GM12878 (cell line): ENCODE measurements around the gene RFPL1. TPM values are rescaled to one million over a fixed set of nuclear protein-coding genes. Genes with fewer than 3 reads are reported as not detected.

Experiments used
- BACH1 ChIP-seq: fragments of 450-650 bp; IDR thresholded peaks from 2 replicates; pipeline ENCODE4 v1.6.1; 2017; ENCODE audit warnings: mild to moderate bottlenecking, borderline replicate concordance
- CBFB ChIP-seq: IDR thresholded peaks from 2 replicates; pipeline ENCODE4 v1.6.1; 2016; ENCODE audit warnings: antibody characterized with exemption, low read depth
- CHD1 ChIP-seq: IDR thresholded peaks from 2 replicates; pipeline ENCODE4 v1.6.1; 2012; ENCODE audit warnings: low read depth, low read length, improper control_type of control experiment
- EGR1 ChIP-seq, 2 experiments: IDR thresholded peaks; 1 replicate in 1 of 2; 2 replicates in 1 of 2; pipeline ENCODE4 v1.6.1; 2011 to 2012; ENCODE audit warnings: low read depth in 2 of 2, low read length in 2 of 2, borderline replicate concordance in 1 of 2, mild to moderate bottlenecking in 1 of 2, moderate library complexity in 1 of 2
- FOS ChIP-seq: IDR thresholded peaks from 3 replicates; pipeline ENCODE4 v1.6.1; 2011; ENCODE audit warnings: borderline replicate concordance; ENCODE audit not compliant: insufficient read length; ENCODE audit errors: extremely low read depth
- FOXM1 ChIP-seq: IDR thresholded peaks from 2 replicates; pipeline ENCODE4 v1.6.1; 2012; ENCODE audit warnings: low read depth, mild to moderate bottlenecking, inconsistent platforms, low read length, moderate library complexity
- GATAD2B ChIP-seq: fragments of 450-650 bp; conservative IDR thresholded peaks from 2 replicates; pipeline ENCODE4 v1.6.1; 2017; ENCODE audit warnings: low read depth, mild to moderate bottlenecking, moderate library complexity
- HDGF ChIP-seq: fragments of 450-650 bp; IDR thresholded peaks from 2 replicates; pipeline ENCODE4 v1.6.1; 2016; ENCODE audit warnings: antibody characterized with exemption
- KLF5 ChIP-seq: fragments of 450-650 bp; IDR thresholded peaks from 2 replicates; pipeline ENCODE4 v1.6.1; 2014; ENCODE audit warnings: mild to moderate bottlenecking; ENCODE audit not compliant: partially characterized antibody
- LARP7 ChIP-seq: fragments of 450-650 bp; IDR thresholded peaks from 2 replicates; pipeline ENCODE4 v1.6.1; 2017; ENCODE audit warnings: mild to moderate bottlenecking
- NFXL1 ChIP-seq: fragments of 450-650 bp; IDR thresholded peaks from 2 replicates; pipeline ENCODE4 v1.6.1; 2017; ENCODE audit warnings: antibody characterized with exemption, mild to moderate bottlenecking, borderline replicate concordance
- POU2F2 ChIP-seq: IDR thresholded peaks from 3 replicates; pipeline ENCODE4 v1.6.1; 2011; ENCODE audit warnings: low read depth, mild to moderate bottlenecking, low read length, borderline replicate concordance
- RAD51 ChIP-seq: fragments of 450-650 bp; IDR thresholded peaks from 2 replicates; pipeline ENCODE4 v1.6.1; 2016; ENCODE audit warnings: moderate library complexity, mild to moderate bottlenecking, inconsistent platforms
- RBBP5 ChIP-seq: fragments of 200-600 bp; sonication (generic); conservative IDR thresholded peaks from 2 replicates; pipeline ENCODE4 v1.6.1; 2016
- RELA ChIP-seq: fragments of 450-650 bp; IDR thresholded peaks from 2 replicates; pipeline ENCODE4 v1.8.0; 2014; ENCODE audit warnings: borderline replicate concordance; ENCODE audit not compliant: partially characterized antibody
- SMAD1 ChIP-seq: fragments of 450-650 bp; IDR thresholded peaks from 2 replicates; pipeline ENCODE4 v1.6.1; 2018; ENCODE audit warnings: mild to moderate bottlenecking, low read depth; ENCODE audit not compliant: partially characterized antibody
- SUPT20H ChIP-seq: IDR thresholded peaks from 2 replicates; pipeline ENCODE4 v1.6.1; 2011; ENCODE audit warnings: low read depth, mild to moderate bottlenecking, low read length, moderate library complexity, borderline replicate concordance; ENCODE audit not compliant: control insufficient read depth
- YBX1 ChIP-seq: fragments of 450-650 bp; IDR thresholded peaks from 2 replicates; pipeline ENCODE4 v1.6.1; 2016; ENCODE audit warnings: antibody characterized with exemption
- YY1 ChIP-seq: IDR thresholded peaks from 2 replicates; pipeline ENCODE4 v1.6.1; 2011; ENCODE audit warnings: low read depth, mild to moderate bottlenecking, low read length
- polyA plus RNA-seq, 11 experiments: library from polyadenylated mRNA; depleted of rRNA in 4 of 11; unstranded in 6 of 11; stranded (reverse) in 5 of 11; fragments of >200 nt; fragmentation: Nextera tagmentation in 4 of 11; fragmentation: Illumina TruSeq in 1 of 11; extraction: Ambion mirVana in 4 of 11; extraction: Trizol in 1 of 11; gene quantifications; 1 replicate in 1 of 11; 2 replicates in 10 of 11; pipeline versions ENCODE4 v1.2.1 to v1.2.3, GENCODE V29; 2011 to 2016; ENCODE audit warnings: inconsistent platforms in 2 of 11, missing spikeins in 2 of 11, low read depth in 1 of 11
- total RNA-seq, 4 experiments: library from RNA; depleted of rRNA in 3 of 4; stranded (reverse); fragments of >200 nt in 3 of 4; fragmentation: Illumina TruSeq in 1 of 4; extraction: Trizol in 1 of 4; gene quantifications; 2 replicates each; pipeline versions ENCODE4 v1.2.1 to v1.2.3, GENCODE V29; 2013 to 2021
- TF ChIP-seq, protein P1 (sequence below): fragments of 450-650 bp; IDR thresholded peaks from 2 replicates; pipeline ENCODE4 v1.6.1; 2017; ENCODE audit warnings: low read depth, mild to moderate bottlenecking, moderate library complexity
- TF ChIP-seq, protein P2 (sequence below): fragments of 450-650 bp; formaldehyde crosslinking; IDR thresholded peaks from 2 replicates; pipeline ENCODE4 v1.4.0; 2022; ENCODE audit warnings: mild to moderate bottlenecking, moderate library complexity
- TF ChIP-seq, protein P3 (sequence below): IDR thresholded peaks from 2 replicates; pipeline ENCODE4 v1.6.1; 2011; ENCODE audit warnings: low read depth, low read length, improper control_type of control experiment, borderline replicate concordance
- TF ChIP-seq, protein P4 (sequence below): fragments of 450-650 bp; IDR thresholded peaks from 2 replicates; pipeline ENCODE4 v1.6.1; 2016; ENCODE audit warnings: mild to moderate bottlenecking
- TF ChIP-seq, protein P5 (sequence below): IDR thresholded peaks from 2 replicates; pipeline ENCODE4 v1.6.1; 2011; ENCODE audit warnings: borderline replicate concordance, low read depth, mild to moderate bottlenecking, moderate library complexity, mixed read lengths, low read length; ENCODE audit not compliant: insufficient read depth; ENCODE audit errors: extremely low read length

RFPL1 gene
- total and polyA plus RNA-seq, 10 of the 15 experiments (the other 5 are each of a cell fraction or from before 2014, with no cell fraction given): 0.13 TPM; not detected in 9

DNA sequence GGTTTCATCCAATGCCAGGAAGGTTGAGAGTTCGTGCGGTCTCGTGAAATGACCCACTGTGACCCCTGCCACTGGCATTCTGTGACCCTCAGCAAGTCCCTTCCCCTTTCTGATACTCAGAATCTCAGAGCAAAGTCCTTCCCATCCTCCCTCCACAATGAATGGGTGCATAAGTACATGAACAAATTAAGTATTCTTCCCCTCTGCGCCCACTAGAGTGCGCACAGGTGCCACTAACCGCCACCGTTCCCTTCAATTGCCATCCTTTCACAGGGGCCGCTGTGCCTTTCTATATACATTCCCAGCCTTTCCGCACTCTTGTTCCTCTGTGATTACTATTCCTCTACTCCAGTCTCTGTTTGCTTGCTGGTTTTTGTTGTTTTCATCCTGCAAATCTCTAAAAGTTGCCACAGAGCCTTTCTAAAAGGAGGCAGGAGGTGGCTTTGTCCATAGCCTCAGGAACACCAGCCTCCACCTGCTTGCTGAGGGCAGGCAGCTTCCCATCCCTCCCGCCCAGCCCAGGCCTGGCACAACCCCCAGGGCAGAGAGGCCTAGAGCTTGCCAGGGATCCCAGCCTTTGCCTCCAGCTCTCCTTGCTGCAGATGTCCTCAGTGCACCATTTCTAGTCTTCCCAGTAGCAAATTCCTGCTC lies 43.3 kb upstream of the RFPL1 start (continued):
- TF ChIP-seq NFXL1: no peak
- TF ChIP-seq GATAD2B: no peak
- no peak for TF ChIP-seq EGR1 (IDR thresholded peaks at IDR 0.05; ENCODE audit: borderline replicate concordance in 1 of 2, low read depth in 2 of 2, low read length in 2 of 2)
- TF ChIP-seq, protein P1, sequence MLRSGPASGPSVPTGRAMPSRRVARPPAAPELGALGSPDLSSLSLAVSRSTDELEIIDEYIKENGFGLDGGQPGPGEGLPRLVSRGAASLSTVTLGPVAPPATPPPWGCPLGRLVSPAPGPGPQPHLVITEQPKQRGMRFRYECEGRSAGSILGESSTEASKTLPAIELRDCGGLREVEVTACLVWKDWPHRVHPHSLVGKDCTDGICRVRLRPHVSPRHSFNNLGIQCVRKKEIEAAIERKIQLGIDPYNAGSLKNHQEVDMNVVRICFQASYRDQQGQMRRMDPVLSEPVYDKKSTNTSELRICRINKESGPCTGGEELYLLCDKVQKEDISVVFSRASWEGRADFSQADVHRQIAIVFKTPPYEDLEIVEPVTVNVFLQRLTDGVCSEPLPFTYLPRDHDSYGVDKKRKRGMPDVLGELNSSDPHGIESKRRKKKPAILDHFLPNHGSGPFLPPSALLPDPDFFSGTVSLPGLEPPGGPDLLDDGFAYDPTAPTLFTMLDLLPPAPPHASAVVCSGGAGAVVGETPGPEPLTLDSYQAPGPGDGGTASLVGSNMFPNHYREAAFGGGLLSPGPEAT: no peak
- TF ChIP-seq POU2F2: peak; percentile 85; the same call in 1 of the 3 replicates
- TF ChIP-seq, protein P2, sequence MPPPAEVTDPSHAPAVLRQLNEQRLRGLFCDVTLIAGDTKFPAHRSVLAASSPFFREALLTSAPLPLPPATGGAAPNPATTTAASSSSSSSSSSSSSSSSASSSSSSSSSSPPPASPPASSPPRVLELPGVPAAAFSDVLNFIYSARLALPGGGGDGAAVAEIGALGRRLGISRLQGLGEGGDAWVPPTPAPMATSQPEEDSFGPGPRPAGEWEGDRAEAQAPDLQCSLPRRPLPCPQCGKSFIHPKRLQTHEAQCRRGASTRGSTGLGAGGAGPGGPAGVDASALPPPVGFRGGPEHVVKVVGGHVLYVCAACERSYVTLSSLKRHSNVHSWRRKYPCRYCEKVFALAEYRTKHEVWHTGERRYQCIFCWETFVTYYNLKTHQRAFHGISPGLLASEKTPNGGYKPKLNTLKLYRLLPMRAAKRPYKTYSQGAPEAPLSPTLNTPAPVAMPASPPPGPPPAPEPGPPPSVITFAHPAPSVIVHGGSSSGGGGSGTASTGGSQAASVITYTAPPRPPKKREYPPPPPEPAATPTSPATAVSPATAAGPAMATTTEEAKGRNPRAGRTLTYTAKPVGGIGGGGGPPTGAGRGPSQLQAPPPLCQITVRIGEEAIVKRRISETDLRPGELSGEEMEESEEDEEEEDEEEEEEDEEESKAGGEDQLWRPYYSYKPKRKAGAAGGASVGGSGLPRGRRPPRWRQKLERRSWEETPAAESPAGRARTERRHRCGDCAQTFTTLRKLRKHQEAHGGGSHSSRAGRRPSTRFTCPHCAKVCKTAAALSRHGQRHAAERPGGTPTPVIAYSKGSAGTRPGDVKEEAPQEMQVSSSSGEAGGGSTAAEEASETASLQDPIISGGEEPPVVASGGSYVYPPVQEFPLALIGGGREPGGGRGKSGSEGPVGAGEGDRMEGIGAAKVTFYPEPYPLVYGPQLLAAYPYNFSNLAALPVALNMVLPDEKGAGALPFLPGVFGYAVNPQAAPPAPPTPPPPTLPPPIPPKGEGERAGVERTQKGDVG (CRISPR knock-in tag): no peak
- TF ChIP-seq RELA: peak; percentile 53
- 0 out of 2 replicates have a peak, but pooled peaks have one; percentile 28 for TF ChIP-seq YY1
- no peak for TF ChIP-seq SUPT20H
- no peak for TF ChIP-seq CBFB
- TF ChIP-seq, protein P3, sequence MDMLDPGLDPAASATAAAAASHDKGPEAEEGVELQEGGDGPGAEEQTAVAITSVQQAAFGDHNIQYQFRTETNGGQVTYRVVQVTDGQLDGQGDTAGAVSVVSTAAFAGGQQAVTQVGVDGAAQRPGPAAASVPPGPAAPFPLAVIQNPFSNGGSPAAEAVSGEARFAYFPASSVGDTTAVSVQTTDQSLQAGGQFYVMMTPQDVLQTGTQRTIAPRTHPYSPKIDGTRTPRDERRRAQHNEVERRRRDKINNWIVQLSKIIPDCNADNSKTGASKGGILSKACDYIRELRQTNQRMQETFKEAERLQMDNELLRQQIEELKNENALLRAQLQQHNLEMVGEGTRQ: no peak
- TF ChIP-seq HDGF: 0 out of 2 replicates have a peak, but pooled peaks have one; percentile 18
- no peak for TF ChIP-seq CHD1
- TF ChIP-seq FOS: no peak
- TF ChIP-seq SMAD1: no peak
- no peak for TF ChIP-seq YBX1
- TF ChIP-seq BACH1: no peak
- no peak for TF ChIP-seq RAD51
- peak; percentile 50; the same call in 1 of the 2 replicates for TF ChIP-seq LARP7
- TF ChIP-seq, protein P4, sequence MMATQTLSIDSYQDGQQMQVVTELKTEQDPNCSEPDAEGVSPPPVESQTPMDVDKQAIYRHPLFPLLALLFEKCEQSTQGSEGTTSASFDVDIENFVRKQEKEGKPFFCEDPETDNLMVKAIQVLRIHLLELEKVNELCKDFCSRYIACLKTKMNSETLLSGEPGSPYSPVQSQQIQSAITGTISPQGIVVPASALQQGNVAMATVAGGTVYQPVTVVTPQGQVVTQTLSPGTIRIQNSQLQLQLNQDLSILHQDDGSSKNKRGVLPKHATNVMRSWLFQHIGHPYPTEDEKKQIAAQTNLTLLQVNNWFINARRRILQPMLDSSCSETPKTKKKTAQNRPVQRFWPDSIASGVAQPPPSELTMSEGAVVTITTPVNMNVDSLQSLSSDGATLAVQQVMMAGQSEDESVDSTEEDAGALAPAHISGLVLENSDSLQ: no peak
- TF ChIP-seq RBBP5: no peak
- TF ChIP-seq, protein P5, sequence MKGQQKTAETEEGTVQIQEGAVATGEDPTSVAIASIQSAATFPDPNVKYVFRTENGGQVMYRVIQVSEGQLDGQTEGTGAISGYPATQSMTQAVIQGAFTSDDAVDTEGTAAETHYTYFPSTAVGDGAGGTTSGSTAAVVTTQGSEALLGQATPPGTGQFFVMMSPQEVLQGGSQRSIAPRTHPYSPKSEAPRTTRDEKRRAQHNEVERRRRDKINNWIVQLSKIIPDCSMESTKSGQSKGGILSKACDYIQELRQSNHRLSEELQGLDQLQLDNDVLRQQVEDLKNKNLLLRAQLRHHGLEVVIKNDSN: no peak
- TF ChIP-seq KLF5: no peak
- TF ChIP-seq FOXM1: no peak
